ENCODE measurements around the gene SNRPA1. TPM values are rescaled to one million over a fixed set of nuclear protein-coding genes. Genes with fewer than 3 reads are reported as not detected.

The SNRPA1 gene
- total and polyA plus RNA-seq, 2 of the 13 experiments (the other 11 are each of a cell fraction or from before 2014, with no cell fraction given), result 41.2 to 108 TPM

- TF ChIP-seq ZNF318 (CRISPR knock-in tag; IDR thresholded peaks at IDR 0.05), result no peak
- TF ChIP-seq ZBTB26 (CRISPR knock-in tag; IDR thresholded peaks at IDR 0.05; ENCODE audit: borderline replicate concordance), result no peak
- TF ChIP-seq ZNF770 (CRISPR knock-in tag; IDR thresholded peaks at IDR 0.05), result no peak
- TF ChIP-seq ZNF691 (CRISPR knock-in tag; IDR thresholded peaks at IDR 0.05; ENCODE audit: borderline replicate concordance, low read depth), result no peak
- TF ChIP-seq CHD2 (IDR thresholded peaks at IDR 0.05; ENCODE audit: low read depth, low read length), result no peak
Observed at GRCh38 chr15:101272584-101272983, 22.5 kb downstream of the SNRPA1 start (continued).

Data from HepG2 (cell line).